HG03135 (cell line): ENCODE measurements around the gene PCNX3.

Experiments
- ATAC-seq: cut with Tn5 transposase; IDR thresholded peaks from one replicate; pipeline ENCODE4 v1.9.1; 2021; ENCODE audit warnings: mild to moderate bottlenecking, moderate library complexity; ENCODE audit not compliant: unreplicated experiment

PCNX3 gene

DNA sequence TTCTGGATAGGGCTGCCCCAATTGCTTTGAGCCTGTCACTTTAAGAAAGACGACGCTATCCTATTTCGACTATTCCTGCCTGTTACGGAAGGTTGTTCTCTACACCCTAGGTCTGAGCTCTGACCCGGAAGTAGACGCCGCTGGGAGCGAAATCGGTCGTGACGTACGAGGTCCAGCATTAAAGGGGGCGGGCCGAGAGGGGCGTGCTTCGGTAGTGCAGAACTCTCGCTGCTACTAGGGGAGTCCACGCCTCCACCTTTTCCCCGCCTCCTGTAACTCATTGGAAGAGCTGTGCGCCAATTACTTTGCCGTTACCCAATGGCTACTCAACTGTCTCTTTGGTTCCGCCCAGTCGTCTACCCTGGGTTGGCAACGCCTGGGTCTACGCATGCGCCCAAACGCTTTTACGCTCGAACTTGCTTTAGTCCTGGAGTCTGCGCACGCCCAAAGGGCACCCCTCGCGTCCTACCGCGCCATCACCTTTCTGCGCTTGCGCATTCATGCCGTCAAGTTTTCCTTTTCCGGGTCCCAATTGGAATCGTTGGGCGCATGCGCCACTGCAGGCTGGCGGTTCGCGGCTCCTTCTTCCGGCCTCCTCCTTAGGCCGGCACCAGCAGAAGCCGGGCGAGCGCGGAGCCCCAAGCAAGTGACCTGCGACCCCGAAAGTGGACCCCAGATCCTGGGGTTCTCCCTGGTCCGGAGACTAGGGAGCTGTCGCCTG lies at the start of gene PCNX3:
TSS of gene PCNX3 (plus strand) at position 548 of the 721 bp plus-strand sequence. CDS start 536 bp downstream, outside the sequence.
- ATAC-seq: peak; percentile 79

DNA sequence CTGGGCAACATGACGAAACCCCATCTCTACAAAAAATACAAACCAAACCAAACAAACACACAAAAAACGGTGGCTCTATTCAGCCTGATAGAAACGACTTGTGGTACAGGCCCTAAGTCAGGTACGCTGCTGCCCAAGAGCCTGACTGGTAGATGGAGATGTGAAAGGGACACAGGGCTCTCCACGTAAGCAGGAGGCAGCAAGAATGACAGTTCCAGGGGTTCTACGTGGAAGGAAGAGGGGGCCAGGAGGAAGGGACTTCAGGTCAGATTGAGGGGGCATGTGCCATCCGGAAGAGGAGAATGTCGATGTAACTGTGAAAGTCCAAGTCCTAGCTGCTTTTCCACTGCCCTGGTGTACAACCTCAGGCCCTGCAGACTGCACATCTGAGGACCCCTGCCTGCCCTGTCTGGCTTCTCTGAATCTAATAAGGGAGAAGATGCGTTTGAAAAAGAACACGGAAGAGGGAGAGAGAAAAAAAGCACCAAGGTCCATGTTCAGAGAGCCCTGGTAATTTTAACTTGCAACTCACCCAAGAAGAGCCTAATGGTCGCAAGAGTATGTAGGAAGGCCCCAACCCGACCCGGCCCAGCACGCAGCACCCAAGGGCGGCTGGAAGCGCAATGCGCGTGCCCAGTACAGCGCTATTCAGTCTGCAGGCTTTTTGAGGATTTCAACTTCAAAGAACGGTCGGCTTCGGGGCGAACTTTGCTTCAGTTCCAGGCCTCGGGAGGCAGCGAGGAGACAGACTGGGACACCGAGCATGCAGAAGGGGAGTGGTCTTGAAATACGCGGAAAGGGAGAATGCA lies 46.2 kb upstream of the PCNX3 start:
- ATAC-seq: peak; percentile 0

DNA sequence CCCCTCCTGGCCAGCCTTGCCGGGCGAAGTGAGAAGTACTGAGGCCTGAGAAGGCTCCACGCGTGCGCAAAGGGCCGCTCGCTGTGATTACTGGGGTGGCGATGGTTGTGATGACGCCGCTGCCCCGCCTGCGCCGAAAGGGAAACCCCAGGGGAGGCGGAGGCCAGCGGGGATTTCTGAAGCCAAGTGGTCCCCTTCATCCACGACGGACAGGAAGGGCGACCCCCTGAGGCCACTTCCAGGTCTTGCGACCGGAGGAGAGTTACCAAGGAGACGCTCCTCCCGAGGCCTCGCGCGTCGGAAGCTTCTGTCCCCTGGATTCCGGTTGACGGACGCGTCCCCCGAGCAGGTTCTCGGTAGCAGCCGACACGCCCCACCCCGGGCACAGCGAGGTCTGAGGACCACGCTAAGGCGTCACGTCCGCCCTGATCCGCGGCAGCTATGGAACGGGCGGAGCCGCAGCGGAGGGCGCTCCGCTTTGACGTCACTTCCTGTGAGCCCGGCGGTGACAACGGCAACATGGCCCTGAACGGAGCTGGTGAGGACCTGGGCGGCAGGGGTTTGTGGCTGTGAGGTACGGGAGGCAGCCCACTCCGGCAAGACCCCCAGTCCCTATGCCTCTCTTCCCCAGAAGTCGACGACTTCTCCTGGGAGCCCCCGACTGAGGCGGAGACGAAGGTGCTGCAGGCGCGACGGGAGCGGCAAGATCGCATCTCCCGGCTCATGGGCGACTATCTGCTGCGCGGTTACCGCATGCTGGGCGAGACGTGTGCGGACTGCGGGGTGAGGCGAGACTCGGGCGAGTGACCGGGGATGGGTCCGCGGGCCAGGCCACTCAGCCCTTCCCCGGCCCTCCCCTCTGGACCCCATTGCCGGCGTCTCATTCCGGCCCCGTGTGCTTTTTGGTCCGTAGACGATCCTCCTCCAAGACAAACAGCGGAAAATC lies 45.3 kb upstream of the PCNX3 start, which contains the start of gene ZNRD2:
TSS of gene ZNRD2 (plus strand) at position 505 of the 946 bp plus-strand sequence. CDS start at position 520, 15 bp downstream.
- ATAC-seq: peak; percentile 59

DNA sequence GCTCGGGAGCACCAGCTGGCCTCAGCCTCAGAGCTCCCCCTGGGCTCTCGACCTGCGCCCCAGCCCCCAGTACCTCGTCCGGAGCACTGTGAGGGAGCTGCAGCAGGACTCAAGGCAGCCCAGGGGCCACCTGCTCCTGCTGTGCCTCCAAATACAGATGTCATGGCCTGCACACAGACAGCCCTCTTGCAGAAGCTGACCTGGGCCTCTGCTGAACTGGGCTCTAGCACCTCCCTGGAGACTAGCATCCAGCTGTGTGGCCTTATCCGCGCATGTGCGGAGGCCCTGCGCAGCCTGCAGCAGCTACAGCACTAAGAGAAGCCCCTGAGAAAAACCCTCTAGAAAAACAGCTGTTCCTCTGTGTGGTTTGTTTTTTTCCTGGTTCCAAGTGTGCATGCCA lies 44.2 kb upstream of the PCNX3 start:
- no peak for ATAC-seq

DNA sequence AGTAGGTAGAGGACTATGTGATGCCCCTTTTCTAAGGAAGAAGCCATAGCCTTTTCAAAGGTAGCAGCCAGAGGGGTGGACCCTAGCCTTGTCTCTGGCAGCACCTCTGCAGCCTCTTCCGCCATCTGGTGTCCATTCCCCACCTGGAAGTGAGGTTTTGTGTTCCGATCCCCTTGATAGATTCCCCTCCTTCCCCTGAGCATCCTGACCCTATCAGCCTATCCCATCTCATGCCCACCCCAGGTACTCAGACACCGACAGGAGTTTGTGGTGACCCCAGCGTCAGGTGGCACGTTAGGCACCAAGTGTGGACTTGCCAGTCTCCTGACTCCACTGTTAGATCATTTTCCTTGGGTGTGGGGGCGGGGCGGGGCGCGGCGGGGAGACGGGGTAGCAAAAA lies 43.6 kb upstream of the PCNX3 start:
- ATAC-seq: no peak

DNA sequence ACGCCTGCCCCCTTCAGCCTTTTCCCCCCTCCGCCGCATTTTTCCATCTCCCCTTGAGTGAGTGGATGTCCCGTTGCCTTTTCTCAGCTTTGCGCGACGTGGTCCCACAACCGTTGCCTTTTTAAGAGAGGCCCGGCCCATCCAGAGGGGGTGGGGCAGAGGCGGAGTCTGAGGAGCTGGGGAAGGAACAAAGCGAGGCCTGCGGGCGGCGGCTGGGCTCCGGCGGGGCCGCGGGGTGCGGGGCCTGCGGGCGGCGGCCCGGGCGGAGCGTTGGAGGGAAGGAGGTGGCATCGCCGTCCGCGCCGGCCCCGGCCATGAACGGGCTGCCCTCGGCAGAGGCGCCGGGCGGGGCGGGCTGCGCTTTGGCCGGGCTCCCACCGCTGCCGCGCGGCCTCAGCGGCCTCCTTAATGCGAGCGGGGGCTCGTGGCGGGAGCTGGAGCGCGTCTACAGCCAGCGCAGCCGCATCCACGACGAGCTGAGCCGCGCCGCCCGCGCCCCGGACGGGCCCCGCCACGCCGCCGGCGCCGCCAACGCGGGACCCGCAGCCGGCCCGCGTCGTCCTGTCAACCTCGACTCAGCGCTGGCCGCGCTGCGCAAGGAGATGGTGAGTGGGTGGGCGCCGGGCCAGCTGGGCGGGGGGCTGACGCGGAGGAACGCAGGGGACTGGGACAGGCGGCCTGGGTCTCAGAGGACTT lies 43.1 kb upstream of the PCNX3 start, which contains the start of gene FAM89B:
TSS of gene FAM89B (plus strand) at position 183 of the 696 bp plus-strand sequence. CDS start at position 315, 132 bp downstream.
- ATAC-seq: no peak

DNA sequence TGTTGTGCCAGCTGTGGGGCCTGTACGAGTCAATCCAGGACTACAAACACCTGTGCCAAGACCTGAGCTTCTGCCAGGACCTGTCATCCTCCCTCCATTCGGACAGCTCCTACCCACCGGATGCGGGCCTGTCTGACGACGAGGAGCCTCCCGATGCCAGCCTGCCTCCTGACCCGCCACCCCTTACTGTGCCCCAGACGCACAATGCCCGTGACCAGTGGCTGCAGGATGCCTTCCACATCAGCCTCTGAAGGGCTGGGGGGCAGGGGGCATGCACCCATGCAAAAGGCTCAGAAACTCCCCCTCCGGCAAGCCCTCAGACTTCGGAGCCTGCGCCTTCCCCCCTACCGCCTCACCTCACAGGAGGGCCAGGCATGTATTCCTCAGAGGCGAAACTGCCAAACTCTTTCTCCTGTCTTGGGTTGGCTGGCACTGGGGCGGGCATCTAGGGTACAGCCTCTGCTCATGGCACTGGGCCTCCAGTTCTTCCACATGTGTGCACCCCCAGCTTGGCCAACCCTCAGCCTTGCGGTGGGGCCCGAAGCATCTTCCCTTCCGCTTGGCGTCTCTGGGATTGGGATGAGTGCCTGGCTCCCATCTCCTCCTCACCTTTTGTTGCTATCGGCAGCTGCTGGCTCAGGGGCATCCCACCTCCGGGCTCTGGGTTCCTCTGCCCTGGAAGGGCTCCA lies 42.0 kb upstream of the PCNX3 start:
- no peak for ATAC-seq

DNA sequence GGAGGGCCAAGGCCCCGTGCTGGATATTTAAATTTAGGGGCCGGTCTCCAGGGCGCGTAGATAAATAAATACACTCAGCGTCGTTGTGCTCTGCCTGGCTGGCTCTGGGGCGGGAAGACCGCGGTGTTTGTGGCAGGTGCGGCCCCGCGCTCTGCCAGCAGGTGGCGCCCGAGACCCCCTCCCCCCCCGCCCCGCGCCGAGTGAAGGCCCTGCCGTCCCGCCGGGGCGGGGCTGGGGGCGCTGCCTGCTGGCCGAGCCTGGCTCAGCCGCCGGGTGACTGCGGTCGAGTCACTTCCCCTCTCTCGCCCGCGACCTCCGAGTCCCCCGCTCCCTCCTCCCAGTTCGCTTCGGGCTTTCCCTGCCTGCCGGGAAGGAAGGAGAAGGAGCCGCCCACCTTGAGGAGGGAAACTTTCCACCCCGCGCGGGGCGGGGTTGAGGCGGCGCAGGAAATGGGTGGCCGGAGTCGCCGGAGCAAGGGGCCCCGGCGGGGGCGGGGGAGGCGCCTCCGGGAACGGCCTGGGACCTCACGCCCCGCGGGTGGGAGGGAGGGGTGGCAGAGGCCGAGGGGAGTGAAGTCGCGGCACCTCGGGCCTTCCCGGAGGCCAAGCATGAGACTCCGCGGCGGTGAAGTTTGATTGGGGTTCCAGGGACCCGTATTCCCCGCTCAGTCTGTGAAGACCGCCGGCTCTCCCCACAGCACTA lies 41.3 kb upstream of the PCNX3 start:
- ATAC-seq: peak; percentile 35

DNA sequence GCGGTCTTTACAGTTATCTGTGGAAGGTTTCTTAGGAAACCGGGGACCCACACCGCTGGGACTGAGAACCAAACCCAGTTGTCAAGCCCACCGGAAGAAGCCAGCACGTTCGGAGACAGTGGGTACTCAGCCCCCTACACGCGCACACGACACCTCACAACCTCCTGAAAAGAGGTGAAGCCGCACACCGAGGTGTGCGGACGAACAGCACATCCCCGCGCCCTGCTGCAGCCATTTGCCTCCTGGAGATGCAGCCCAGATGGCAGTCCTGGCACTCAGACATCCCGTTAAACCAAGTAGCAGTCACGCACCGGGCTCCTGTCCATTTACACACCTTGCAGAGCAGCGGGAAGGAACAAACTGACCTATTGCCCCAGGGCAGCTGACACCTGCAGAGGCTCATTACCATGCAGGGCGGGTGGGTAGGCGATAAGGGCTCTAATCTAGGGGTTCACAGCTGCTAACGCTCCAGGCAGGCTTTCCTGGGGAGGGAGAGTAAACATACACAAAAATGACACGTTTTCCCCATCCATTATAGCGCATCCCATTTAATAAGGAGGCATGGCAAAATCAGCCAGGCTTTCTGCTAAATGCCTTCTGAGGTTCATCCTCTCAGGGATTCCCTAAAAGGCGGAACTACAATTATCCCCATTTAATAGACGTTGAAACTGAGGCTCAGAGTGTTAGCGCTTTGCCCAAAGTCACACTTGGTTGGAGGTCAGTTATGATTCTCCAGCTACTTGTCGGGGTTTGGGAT lies 40.6 kb upstream of the PCNX3 start:
- no peak for ATAC-seq

DNA sequence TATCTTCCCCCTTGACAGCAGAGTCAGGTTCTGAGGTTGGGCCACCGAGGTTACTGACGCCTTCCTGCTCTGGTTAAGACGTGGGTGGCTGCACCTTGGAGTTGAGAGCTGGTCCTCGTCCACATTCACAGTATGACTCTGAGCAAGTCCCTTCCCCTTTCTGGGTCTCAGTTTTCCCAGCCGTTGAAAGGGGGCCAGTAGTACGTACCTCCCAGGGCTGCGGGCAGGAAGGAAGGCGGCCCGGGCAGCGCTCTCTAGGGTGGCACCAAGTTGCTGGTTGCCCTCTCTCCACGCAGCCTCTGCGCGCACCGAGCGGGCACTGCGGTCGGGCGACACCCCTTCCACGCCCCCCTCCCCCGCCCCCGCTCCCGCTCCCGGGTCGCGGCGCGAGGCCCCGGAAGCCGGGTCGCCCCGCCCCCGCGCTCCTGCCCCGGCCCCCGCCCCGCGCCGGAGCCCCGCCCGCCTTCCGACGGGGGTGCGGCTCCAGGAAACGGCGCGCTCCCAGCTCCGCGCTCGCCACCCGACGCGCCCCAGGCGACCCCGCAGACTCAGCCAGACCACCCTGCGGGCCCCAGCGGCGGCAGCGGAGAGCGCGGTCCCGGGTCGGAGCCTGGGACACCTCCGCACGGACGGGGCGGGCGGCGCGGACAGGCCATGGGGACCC lies 39.9 kb upstream of the PCNX3 start, which contains the start of gene EHBP1L1:
TSS of gene EHBP1L1 (plus strand) at position 486 of the 664 bp plus-strand sequence. CDS start 250 bp downstream, outside the sequence.
- ATAC-seq: no peak

DNA sequence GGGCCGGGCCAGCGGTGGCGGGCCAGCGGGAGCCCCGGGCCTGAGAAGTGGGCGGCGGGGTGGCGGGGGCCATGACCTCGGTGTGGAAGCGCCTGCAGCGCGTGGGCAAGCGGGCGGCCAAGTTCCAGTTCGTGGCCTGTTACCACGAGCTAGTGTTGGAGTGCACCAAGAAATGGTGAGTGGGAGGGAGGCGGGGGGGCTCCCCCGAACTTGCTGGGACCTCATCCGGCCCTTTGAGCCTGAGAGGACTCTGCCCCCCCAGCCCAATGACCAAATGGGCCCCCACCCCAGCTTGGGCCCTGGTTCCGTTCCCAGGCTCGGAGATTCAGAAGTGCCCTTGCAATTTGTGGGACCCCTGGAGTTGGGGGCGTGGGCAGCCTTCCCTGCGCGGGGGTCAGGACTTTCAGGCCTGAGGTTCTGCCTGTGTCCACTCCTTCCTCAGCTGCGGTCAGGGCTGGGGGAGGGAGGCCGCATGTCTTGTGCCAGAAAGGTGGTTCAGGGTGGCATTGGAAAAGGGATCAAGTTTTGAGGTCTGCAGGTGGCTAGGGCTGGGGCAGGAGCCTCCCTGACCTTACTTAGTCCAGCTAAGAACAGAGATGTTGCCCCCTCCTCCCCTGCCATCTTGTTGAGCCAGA lies 39.2 kb upstream of the PCNX3 start:
- no peak for ATAC-seq

DNA sequence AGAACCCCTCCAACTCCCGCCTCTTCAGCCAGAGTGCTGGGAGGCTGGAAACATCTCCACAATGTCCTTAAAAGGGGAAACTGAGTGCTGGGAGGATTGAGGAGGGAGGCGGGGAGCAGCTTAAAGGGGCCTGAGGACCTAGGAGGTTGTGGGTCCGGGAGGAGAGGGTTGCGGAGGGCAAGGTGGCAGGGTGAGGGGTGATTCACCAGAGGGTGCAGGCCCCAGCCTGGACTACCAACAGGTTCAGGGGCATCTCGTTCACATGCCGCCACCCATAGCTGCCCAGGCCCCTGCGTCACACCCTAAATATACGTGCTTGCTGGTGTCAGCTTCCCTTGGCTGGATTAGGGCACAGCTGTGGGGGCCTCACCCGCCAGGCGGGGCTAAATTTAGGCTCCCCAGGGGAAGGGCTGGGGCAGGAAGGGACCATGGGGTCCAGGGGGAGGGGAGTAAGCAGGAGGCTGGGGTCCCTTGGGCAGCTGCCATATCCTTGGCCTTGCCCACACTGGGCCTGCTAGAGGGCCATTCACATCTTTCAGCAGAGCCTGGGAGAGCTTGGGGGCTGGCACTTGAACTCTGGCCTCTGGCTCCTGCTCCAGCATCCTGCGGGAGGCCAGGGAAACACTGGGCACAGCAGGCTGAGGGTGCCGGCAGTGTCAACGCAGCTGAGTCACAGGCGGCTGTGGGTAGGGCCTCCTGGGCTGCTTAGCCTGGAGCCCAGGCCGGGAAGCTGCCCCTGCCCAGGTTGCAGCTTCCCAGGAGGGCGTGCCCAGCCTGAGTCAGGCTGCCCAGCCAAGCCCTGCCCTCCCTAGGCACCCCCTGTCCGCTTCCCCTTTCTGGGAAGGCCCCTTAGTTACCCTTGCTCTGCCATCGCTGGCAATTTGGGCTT lies 38.5 kb upstream of the PCNX3 start:
- no peak for ATAC-seq

DNA sequence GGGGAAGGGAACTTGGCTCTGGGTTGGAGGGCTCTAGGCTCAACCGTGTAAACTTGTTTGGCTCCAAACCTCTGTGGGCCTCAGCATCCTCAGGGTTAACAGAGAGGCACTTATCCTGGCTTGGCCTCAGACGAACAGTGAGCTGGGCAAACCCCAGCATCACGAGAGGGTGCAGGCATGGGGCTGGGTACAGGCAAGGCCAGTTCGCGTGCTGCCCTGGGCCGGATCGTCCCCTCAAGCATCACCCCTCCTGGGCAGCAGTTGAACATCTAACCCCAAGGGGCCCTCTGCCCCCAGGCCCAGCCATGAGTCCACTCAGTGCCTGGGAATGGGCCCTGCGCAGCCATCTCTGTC lies 37.8 kb upstream of the PCNX3 start:
- no peak for ATAC-seq

DNA sequence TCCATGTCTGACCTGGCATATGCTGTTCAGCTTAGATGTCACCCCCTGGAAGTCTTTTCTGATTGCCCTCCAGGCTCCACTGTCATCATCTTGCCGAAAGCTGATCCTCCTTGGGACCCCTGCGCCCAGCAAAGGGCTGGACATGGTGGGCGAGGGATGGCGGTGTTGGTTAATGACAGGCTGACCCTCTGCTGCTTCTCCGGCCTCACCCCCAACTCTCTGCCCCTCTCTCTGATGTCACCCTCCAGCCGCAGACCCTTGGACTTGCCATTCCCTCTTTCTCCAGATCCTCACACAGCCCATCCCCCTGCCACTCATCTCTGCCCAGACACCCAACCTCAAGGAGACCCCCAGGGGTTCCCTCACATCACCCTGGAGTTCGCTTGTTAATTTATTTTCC lies 37.4 kb upstream of the PCNX3 start:
- ATAC-seq: no peak

DNA sequence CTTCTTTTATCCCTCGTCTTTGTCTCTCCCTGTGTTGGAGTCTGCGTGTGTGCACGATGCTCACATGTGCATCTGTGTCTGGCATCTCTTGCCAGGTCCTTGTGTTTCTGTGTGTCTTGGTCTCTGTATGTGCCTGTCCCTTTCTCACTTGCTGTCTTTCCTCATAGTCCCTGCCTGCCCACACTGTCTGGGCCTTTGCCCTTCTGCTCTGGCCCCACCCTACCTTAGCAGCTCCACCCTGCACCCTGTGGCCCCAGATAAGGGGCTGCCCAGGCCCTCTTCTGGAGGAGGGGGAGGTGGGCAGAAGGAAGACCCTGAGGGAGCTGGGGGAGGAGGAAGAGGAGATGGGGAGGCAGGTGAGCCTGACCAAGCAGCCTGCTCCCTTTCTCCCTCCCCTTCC lies 36.9 kb upstream of the PCNX3 start:
- ATAC-seq: no peak

DNA sequence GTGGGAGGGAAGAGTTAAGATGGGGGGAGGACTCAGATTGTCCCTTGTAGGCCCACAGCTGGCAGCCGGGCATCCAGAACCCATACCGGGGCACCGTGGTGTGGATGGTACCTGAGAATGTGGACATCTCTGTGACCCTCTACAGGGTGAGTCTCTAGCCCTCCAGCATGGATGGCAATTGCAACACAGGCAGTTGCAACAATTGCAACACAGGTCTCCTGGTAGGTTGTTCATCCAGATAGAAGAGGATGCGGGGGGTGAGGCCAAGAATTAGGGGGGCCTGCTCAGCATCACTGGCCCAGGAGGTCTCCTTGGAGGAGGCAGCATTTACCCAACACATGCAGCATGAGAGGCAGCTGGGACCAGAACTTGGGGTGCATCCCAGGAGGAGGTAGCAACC lies 36.3 kb upstream of the PCNX3 start:
- ATAC-seq: no peak
